Smooth muscle cell (in vitro differentiated cells): Measurements from ENCODE around the gene ANKRD34B. TPM values are rescaled to one million over a fixed set of nuclear protein-coding genes. Genes with fewer than 3 reads are reported as not detected.

Experiments
- DNase-seq: peaks from one replicate; lab custom pipeline; 2025; ENCODE audit not compliant: unreplicated experiment; lab: John Stamatoyannopoulos, UW
- H2AFZ ChIP-seq: fragments of 200-600 bp; sonication (generic); 2 replicates; pipeline ENCODE4 v1.6.0; 2016; ENCODE audit warnings: antibody characterized with exemption, low read depth, mild to moderate bottlenecking
- H3F3A ChIP-seq: fragments of 200-600 bp; sonication (generic); 2 replicates; pipeline ENCODE4 v1.6.0; 2017; ENCODE audit warnings: antibody characterized with exemption, low read depth
- H3K27ac ChIP-seq: fragments of 200-600 bp; sonication (generic); 2 replicates; pipeline ENCODE4 v1.5.1; 2016; ENCODE audit warnings: low read depth, mild to moderate bottlenecking
- H3K27me3 ChIP-seq: fragments of 200-600 bp; sonication (generic); 2 replicates; pipeline ENCODE4 v1.6.1; 2016; ENCODE audit warnings: low read depth, mild to moderate bottlenecking
- H3K36me3 ChIP-seq: fragments of 200-600 bp; sonication (generic); 2 replicates; pipeline ENCODE4 v1.5.1; 2016; ENCODE audit warnings: low read depth
- H3K4me1 ChIP-seq: fragments of 200-600 bp; sonication (generic); 2 replicates; pipeline ENCODE4 v1.5.1; 2016; ENCODE audit warnings: low read depth
- H3K4me2 ChIP-seq: fragments of 200-600 bp; sonication (generic); 2 replicates; pipeline ENCODE4 v1.6.0; 2016; ENCODE audit warnings: mild to moderate bottlenecking
- H3K4me3 ChIP-seq: fragments of 200-600 bp; sonication (generic); 2 replicates; pipeline ENCODE4 v1.5.1; 2016; ENCODE audit warnings: mild to moderate bottlenecking
- H3K79me2 ChIP-seq: fragments of 200-600 bp; sonication (generic); 2 replicates; pipeline ENCODE4 v1.6.0; 2016; ENCODE audit warnings: low read depth, mild to moderate bottlenecking
- H3K9ac ChIP-seq: fragments of 200-600 bp; sonication (generic); 2 replicates; pipeline ENCODE4 v1.6.0; 2016; ENCODE audit warnings: low read depth
- H3K9me3 ChIP-seq: fragments of 200-600 bp; sonication (generic); replicated peaks from 2 replicates; pipeline ENCODE4 v1.5.1; 2016; ENCODE audit warnings: low read depth
- H4K20me1 ChIP-seq: fragments of 200-600 bp; sonication (generic); 2 replicates; pipeline ENCODE4 v1.6.0; 2016; ENCODE audit warnings: low read depth
- CTCF ChIP-seq: fragments of 200-600 bp; sonication (generic); IDR thresholded peaks from 2 replicates; pipeline ENCODE4 v1.5.1; 2017; ENCODE audit warnings: borderline replicate concordance, mild to moderate bottlenecking, antibody characterized with exemption; ENCODE audit not compliant: insufficient read depth, poor library complexity, severe bottlenecking
- WGBS: methylation state at CpG from one replicate; pipeline ENCODE4 v1.1.7; 2016; ENCODE audit warnings: low lambda C conversion rate; 5-methylcytosine and 5-hydroxymethylcytosine counted together
- polyA plus RNA-seq: library from polyadenylated mRNA; unstranded; fragments of >200 nt; fragmentation: Nextera tagmentation; extraction: Ambion mirVana; gene quantifications from 2 replicates; pipeline ENCODE4 v1.2.1, GENCODE V29; 2016
- small RNA-seq: library from RNA; depleted of rRNA; stranded (forward); fragments of <200 nt; gene quantifications from one replicate; pipeline ENCODE3, GENCODE V24; 2014
- total RNA-seq: library from RNA; depleted of rRNA; stranded (reverse); fragments of >200 nt; gene quantifications from 2 replicates; pipeline ENCODE4 v1.2.3, GENCODE V29; 2014

Gene ANKRD34B
- total and polyA plus RNA-seq, 2 experiments from 2014 or later, result not detected

GRCh38 chr5:80508844-80509243 lies 61.2 kb downstream of the ANKRD34B start:
- no peak for DNase-seq
- no peak overlapping the region for H3K27ac ChIP-seq
- no peaks in the 10 kb centered on the region for H4K20me1 ChIP-seq
- no peaks in the 10 kb centered on the region for H3F3A ChIP-seq
- no peaks in the 10 kb centered on the region for H3K36me3 ChIP-seq
- no peaks in the 10 kb centered on the region for H3K27me3 ChIP-seq
- no peak overlapping the region for H3K4me3 ChIP-seq
- H3K9ac ChIP-seq, result no peak overlapping the region
- no peaks in the 10 kb centered on the region for H3K79me2 ChIP-seq
- no peak overlapping the region for H2AFZ ChIP-seq
- H3K4me1 ChIP-seq, result no peaks in the 10 kb centered on the region
- WGBS, result 95% methylated on average over 6 of the region's 6 CpGs
- TF ChIP-seq CTCF, result no peak
- H3K4me2 ChIP-seq, result no peak overlapping the region
- H3K9me3 ChIP-seq, result no peaks in the 10 kb centered on the region

- Histone ChIP-seq H3K4me1 (no peaks in the 10 kb centered on the region), H3K4me2 (no peak overlapping the region), H3F3A (no peaks in the 10 kb centered on the region), H3K9me3 (no peaks in the 10 kb centered on the region), H3K27me3 (no peaks in the 10 kb centered on the region), H3K36me3 (no peaks in the 10 kb centered on the region), H3K27ac (no peak overlapping the region), H3K4me3 (no peak overlapping the region), H3K79me2 (no peaks in the 10 kb centered on the region), H3K9ac (no peak overlapping the region), H2AFZ (no peak overlapping the region), H4K20me1 (no peaks in the 10 kb centered on the region)
- DNase-seq, result no peak
- 76% methylated on average over 3 of the region's 3 CpGs for WGBS
- no peak for TF ChIP-seq CTCF
Measured at GRCh38 chr5:80507663-80508062, 62.4 kb downstream of the ANKRD34B start.

Small RNA genes lying within 50 kb of the gene (small RNA-seq; reads per million reads assigned to genes)
- gene DBIP2, result not detected

Other genes starting within 250 kb of the ANKRD34B start
- 40.9 and 52.4 TPM in 2 replicates for gene ZFYVE16, start 162.2 kb downstream of the ANKRD34B start, total RNA-seq
- 16.5 and 18.9 TPM in 2 replicates for gene ZFYVE16, start 162.2 kb downstream of the ANKRD34B start, polyA plus RNA-seq
- gene FAM151B, start 82.2 kb downstream of the ANKRD34B start, total RNA-seq, result 5.9 and 6.2 TPM in 2 replicates
- gene FAM151B, start 82.2 kb downstream of the ANKRD34B start, polyA plus RNA-seq, result 0.92 and 3.7 TPM in 2 replicates
- gene MSH3, start 84.4 kb upstream of the ANKRD34B start, total RNA-seq, result 12.6 and 12.8 TPM in 2 replicates
- 4.7 and 5.1 TPM in 2 replicates for gene MSH3, start 84.4 kb upstream of the ANKRD34B start, polyA plus RNA-seq
- gene DHFR, start 84.7 kb upstream of the ANKRD34B start, total RNA-seq, result 16.5 and 19.9 TPM in 2 replicates
- 3.5 and 7.4 TPM in 2 replicates for gene DHFR, start 84.7 kb upstream of the ANKRD34B start, polyA plus RNA-seq